T-helper 2 cell (primary cell): Measurements from ENCODE around the gene ABCA4.
"Not testable (repeated sequence)": the region's sequence is repeated elsewhere in the genome, so short reads cannot be mapped to it uniquely, and the experiment has no call there.

Source experiments
- DNase-seq, 5 experiments: peaks; one replicate each; pipeline versions ENCODE4 v3.0.0 to v3.0.0-alpha.2; 2012 to 2022

Gene ABCA4

DNA sequence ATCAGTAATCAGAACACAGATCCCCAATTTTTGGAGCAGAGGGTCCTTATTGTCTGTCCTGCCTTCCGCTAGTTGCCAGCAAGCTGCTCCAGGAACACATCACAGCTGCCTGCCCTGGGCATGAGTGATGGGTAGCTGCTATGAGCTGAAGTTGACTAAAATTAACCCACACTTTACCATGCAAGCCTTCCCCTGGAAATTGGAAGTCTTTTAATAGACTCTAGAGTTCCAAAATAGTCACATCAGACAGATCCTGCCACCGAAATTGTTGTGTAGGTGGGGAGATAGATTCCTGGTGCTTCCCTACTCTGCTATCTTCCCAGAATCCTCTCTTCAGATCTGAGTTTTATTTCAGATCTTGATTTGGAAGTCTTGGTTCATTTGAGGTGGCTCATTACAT lies 148.6 kb downstream of the ABCA4 start:
- no peak for DNase-seq

DNA sequence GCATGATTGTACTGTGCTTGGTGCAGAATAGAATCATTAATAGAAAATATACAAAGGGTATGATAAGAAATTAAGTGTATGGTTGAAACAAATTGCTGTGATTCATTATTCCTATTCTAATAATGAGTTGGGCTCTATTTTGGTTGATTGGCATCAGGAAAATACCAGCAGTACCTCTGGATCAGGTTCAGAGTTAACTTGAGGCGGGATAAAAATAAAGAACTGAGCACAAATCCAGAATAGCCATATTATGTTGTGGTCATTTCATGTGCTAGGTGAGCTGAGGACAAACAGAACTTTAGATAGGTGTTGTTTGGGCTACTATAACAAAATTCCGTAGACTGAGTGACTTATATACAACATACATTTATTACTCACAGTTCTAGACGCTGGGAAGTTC lies 151.1 kb downstream of the ABCA4 start:
- DNase-seq = no peak

DNA sequence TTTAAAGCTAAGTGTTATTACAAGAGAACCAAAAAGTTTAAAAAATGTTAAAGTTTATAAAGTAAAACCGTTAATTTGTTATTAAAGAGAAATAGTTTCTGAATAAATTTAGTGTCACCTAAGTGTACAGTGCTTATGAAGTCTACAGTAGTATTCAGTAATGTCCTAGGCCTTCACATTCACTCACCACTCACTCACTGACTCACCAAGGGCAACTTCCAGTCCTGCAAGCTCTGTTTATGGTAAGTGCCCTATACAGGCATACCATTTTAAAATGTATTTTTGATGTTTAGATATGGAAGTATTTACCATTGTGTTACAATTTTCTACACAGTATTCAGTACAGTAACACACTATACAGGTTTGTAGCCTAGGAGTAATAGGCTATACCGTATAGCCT lies 151.6 kb downstream of the ABCA4 start:
- no peak for DNase-seq

DNA sequence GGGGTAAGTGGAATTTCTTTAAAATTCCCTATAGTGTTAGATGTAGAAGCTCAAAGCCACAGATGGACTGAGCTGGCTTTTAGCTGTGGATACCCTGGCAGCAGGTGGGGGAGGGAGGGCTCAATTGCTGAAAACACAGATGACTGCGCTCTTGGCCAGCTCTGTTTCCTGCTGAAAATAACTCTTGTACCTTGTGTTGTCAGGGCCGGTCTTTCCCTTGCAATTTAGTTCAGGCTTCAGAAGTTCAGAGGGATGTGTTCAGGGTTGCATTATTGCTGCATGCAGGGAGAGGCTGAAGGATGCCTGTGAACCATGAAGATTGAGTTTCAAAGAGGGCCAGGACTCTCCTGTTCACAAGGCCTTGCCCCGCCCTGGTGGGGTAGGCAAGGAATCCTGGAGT lies 153.6 kb downstream of the ABCA4 start:
- no peak for DNase-seq

- no peak for DNase-seq
These were observed 155.1 kb downstream of the ABCA4 start for GRCh38 chr1:93965888-93966287.

GRCh38 chr1:93965256-93965655 lies 155.7 kb downstream of the ABCA4 start:
- no peak for DNase-seq

- no peak for DNase-seq
These were observed 156.2 kb downstream of the ABCA4 start for GRCh38 chr1:93964777-93965200.

DNA sequence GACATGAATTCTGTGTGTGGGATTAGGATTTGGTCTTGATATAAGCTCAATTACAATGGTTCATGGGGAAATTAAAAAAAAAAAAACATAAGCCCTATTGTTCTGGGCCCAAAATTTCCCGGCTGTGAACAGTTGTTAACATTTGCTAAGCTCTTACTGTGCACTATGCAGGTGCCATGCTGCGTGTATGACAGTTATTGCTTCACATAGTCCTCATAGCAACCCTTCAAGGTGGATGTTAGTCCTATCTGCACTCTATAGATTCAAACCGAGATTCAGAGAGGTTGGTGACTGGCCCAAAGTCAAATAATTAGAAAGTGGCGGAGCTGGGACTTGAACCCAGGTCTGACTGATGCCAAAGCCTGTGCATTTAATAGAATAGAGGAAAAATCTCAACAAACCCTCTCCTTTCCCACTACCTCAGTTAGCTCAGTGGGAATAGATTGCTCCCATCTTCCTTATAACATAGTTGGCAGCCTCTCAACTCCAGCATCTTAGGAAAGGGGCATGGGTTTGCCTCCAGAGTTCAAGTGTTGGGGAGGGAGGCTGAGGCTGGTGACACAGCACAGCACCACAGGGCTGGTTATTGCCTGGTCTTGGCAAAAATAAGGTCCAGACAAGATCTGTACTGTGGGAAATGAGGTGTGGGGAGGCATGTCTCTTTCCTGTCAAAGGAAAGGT lies 156.7 kb downstream of the ABCA4 start:
- no peak for DNase-seq

GRCh38 chr1:93963585-93963984 lies 157.4 kb downstream of the ABCA4 start:
- no peak for DNase-seq

GRCh38 chr1:93961906-93962305 lies 159.0 kb downstream of the ABCA4 start:
- DNase-seq = no peak

GRCh38 chr1:93961443-93961842 lies 159.5 kb downstream of the ABCA4 start:
- DNase-seq = no peak

GRCh38 chr1:93960641-93961147 lies 160.3 kb downstream of the ABCA4 start:
- DNase-seq = no peak

- no peak for DNase-seq
These were observed 161.5 kb downstream of the ABCA4 start for GRCh38 chr1:93959413-93959812.

- DNase-seq = no peak
These were observed 162.2 kb downstream of the ABCA4 start for GRCh38 chr1:93958726-93959100.

GRCh38 chr1:93958032-93958725 lies 162.8 kb downstream of the ABCA4 start:
- DNase-seq = no peak

DNA sequence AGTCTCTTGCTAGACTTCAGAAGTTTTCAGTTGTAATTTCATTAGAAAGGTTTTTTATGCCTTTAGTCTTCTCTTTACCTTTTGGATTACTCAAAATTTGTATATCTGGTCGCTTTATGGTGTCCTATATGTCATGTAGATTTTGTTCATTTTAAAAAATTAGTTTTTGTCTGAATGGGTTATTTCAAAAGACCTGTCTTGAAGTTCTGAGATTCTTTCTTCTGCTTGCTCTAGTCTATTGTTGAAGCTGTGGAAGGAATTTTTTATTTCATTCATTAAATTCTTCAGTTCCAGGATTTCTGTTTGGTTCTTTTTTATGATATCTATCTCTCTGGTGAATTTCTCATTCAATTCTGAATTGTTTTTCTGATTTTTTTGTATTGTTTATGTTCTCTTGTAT lies 165.2 kb downstream of the ABCA4 start:
- DNase-seq = no peak

- not testable (repeated sequence) for DNase-seq
These were observed 173.8 kb downstream of the ABCA4 start for GRCh38 chr1:93947002-93947686.
